ENCODE data around the gene VPS26B. TPM values are rescaled to one million over a fixed set of nuclear protein-coding genes. Genes with fewer than 3 reads are reported as not detected.
"Not testable (repeated sequence)": the region's sequence is repeated elsewhere in the genome, so short reads cannot be mapped to it uniquely, and the experiment has no call there.

VPS26B gene
- total and polyA plus RNA-seq, 9 of the 15 experiments (the other 6 are each of a cell fraction or from before 2014, with no cell fraction given) = 3.5 to 43.3 (median 27.4) TPM

DNA sequence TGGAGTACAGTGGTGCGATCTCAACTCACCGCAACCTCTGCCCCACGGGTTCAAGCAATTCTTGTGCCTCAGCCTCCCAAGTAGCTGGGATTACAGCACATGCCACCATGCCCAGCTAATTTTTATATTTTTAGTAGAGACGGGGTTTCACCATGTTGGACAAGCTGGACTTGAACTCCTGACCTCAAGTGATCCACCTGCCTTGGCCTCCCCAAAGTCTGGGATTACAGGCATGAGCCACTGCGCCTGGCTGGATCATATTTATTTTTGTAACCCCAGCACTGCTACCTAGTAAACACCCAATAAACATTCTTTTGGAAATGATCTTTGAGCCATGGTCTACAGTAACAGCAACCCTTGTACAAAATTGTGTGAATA lies 30.7 kb downstream of the VPS26B start:
- BruUV-seq (replicated peaks) = TSS peak; percentile 55
- WGBS (ENCODE audit: insufficient coverage, low coverage, missing lambda C conversion rate) = 87% methylated on average over 5 of the region's 5 CpGs
- H2AFZ ChIP-seq (ENCODE audit: low read depth, low read length); H3K9me1 ChIP-seq (ENCODE audit: control insufficient read depth, insufficient read depth, low read length); H3K4me1 ChIP-seq (replicated peaks in 1 of 2; ENCODE audit: control insufficient read depth in 2 of 2, insufficient read depth in 2 of 2, low read length in 2 of 2); ATAC-seq; H3K9me3 ChIP-seq (replicated peaks; ENCODE audit: control insufficient read depth, insufficient read depth, low read depth, low read length); intact Hi-C loops (cut with micrococcal nuclease); CTCF ChIA-PET (ENCODE audit: low intra/inter-chr PET ratio); in situ Hi-C loops (cut with MboI); DNase-seq (ENCODE audit: extremely low read depth in 1 of 4, low spot score in 3 of 4); H3K27ac ChIP-seq (ENCODE audit: extremely low read depth, low read depth, low read length); H3K27me3 ChIP-seq (ENCODE audit: control insufficient read depth in 2 of 2, insufficient read depth in 2 of 2, low read length in 2 of 2); H3K4me3 ChIP-seq; H3K4me2 ChIP-seq (ENCODE audit: insufficient read depth, low read length); H4K20me1 ChIP-seq (replicated peaks; ENCODE audit: control insufficient read depth, insufficient read depth, low read length); POLR2A ChIA-PET; H3K9ac ChIP-seq (ENCODE audit: insufficient read depth in 1 of 2, low read depth in 2 of 2, low read length in 2 of 2); FAIRE-seq: not testable (repeated sequence)
- TF ChIP-seq SUPT5H (IDR thresholded peaks at IDR 0.05) (peak; percentile 27; the same call in 1 of the 2 replicates), RBFOX2 (IDR thresholded peaks at IDR 0.05; ENCODE audit: low read depth, low read length) (peak; percentile 45; the same call in 1 of the 2 replicates), PML (IDR thresholded peaks at IDR 0.05; ENCODE audit: low read length) (0 out of 2 replicates have a peak, but pooled peaks have one; percentile 52), POLR2A (conservative IDR thresholded peaks at IDR 0.05) (peak; percentile 67)
- TF ChIP-seq, protein P1, sequence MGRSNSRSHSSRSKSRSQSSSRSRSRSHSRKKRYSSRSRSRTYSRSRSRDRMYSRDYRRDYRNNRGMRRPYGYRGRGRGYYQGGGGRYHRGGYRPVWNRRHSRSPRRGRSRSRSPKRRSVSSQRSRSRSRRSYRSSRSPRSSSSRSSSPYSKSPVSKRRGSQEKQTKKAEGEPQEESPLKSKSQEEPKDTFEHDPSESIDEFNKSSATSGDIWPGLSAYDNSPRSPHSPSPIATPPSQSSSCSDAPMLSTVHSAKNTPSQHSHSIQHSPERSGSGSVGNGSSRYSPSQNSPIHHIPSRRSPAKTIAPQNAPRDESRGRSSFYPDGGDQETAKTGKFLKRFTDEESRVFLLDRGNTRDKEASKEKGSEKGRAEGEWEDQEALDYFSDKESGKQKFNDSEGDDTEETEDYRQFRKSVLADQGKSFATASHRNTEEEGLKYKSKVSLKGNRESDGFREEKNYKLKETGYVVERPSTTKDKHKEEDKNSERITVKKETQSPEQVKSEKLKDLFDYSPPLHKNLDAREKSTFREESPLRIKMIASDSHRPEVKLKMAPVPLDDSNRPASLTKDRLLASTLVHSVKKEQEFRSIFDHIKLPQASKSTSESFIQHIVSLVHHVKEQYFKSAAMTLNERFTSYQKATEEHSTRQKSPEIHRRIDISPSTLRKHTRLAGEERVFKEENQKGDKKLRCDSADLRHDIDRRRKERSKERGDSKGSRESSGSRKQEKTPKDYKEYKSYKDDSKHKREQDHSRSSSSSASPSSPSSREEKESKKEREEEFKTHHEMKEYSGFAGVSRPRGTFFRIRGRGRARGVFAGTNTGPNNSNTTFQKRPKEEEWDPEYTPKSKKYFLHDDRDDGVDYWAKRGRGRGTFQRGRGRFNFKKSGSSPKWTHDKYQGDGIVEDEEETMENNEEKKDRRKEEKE (IDR thresholded peaks at IDR 0.05; ENCODE audit: borderline replicate concordance in 1 of 2, control insufficient read depth in 1 of 2, low read depth in 2 of 2, low read length in 1 of 2) = 0 out of 4 replicates have a peak, but pooled peaks of 1 of the 2 experiments have one; percentile 30
- H3K79me2 ChIP-seq (ENCODE audit: control insufficient read depth, insufficient read depth, low read length) = peaks cover 32% of the 10 kb centered on the region
- peaks cover 46% of the 10 kb centered on the region for H3K36me3 ChIP-seq (ENCODE audit: control insufficient read depth, insufficient read depth, low read length)

Data from K562 (cell line).